Activated CD4-positive, alpha-beta T cell treated with anti-CD3 and anti-CD28 coated beads, Interleukin-2, Interleukin-6, amounts not matched to agents 100 ng/mL and 50 ng/mL, durations not matched to agents 16 hours and 8 hours (primary cell): ENCODE data around the gene PLPPR4.

ENCODE experiments used
- DNase-seq: peaks from one replicate; pipeline ENCODE4 v3.0.0-alpha.2; 2020

The PLPPR4 gene

DNA sequence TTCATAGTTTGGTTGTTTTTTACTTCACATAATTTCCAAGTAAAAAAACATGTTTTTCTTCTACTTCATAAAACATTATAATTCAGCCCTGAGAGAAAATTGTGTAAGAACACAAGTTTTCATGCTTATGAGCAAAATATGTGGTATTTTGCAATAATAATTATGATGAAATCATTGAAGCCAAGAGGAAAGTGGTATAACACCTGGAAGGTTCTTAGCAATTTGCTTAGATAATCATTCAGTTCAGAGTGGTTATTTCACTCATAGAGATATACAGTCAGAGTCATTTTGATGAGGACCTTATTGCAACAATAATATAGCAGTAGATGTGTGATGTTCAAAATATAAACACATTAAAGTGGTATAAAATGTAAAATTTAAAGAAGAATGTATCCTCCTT is 94.5 kb downstream of the PLPPR4 start:
- no peak for DNase-seq
